ENCODE data around the gene ZSWIM1. TPM values are rescaled to one million over a fixed set of nuclear protein-coding genes. Genes with fewer than 3 reads are reported as not detected.

ZSWIM1 gene
- total and polyA plus RNA-seq, 2 of the 13 experiments (the other 11 are each of a cell fraction or from before 2014, with no cell fraction given), result 9.5 to 11.7 TPM

- peak; percentile 79; the same call in 1 of the 2 replicates for TF ChIP-seq ZNF281 (CRISPR knock-in tag; IDR thresholded peaks at IDR 0.05; ENCODE audit: borderline replicate concordance)
- peak; percentile 74; the same call in 1 of the 2 replicates for TF ChIP-seq ZFP36L1 (CRISPR knock-in tag; IDR thresholded peaks at IDR 0.05)
- TF ChIP-seq ATF3 (CRISPR knock-in tag; IDR thresholded peaks at IDR 0.05), result peak; percentile 47; the same call in 1 of the 2 replicates
- no peak for TF ChIP-seq RFX1 (IDR thresholded peaks at IDR 0.05)
- TF ChIP-seq RXRB (CRISPR knock-in tag; IDR thresholded peaks at IDR 0.05; ENCODE audit: borderline replicate concordance), result peak; percentile 99
- TF ChIP-seq, protein P1, sequence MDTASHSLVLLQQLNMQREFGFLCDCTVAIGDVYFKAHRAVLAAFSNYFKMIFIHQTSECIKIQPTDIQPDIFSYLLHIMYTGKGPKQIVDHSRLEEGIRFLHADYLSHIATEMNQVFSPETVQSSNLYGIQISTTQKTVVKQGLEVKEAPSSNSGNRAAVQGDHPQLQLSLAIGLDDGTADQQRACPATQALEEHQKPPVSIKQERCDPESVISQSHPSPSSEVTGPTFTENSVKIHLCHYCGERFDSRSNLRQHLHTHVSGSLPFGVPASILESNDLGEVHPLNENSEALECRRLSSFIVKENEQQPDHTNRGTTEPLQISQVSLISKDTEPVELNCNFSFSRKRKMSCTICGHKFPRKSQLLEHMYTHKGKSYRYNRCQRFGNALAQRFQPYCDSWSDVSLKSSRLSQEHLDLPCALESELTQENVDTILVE (CRISPR knock-in tag; IDR thresholded peaks at IDR 0.05), result peak; percentile 77; the same call in 1 of the 2 replicates
- TF ChIP-seq ZNF263 (CRISPR knock-in tag; IDR thresholded peaks at IDR 0.05), result peak; percentile 24; the same call in 1 of the 2 replicates
- no peak for TF ChIP-seq CHCHD3 (CRISPR knock-in tag; IDR thresholded peaks at IDR 0.05)
- 0 out of 2 replicates have a peak, but pooled peaks have one; percentile 46 for TF ChIP-seq GTF3A (CRISPR knock-in tag; conservative IDR thresholded peaks at IDR 0.05)
- peak; percentile 98 for TF ChIP-seq HDAC2 (CRISPR knock-in tag; IDR thresholded peaks at IDR 0.05)
- TF ChIP-seq AHR (CRISPR knock-in tag; IDR thresholded peaks at IDR 0.05), result peak; percentile 18; the same call in 1 of the 2 replicates
- peak; percentile 63; the same call in 1 of the 2 replicates for TF ChIP-seq ZNF232 (CRISPR knock-in tag; IDR thresholded peaks at IDR 0.05; ENCODE audit: borderline replicate concordance)
- peak; percentile 26; the same call in 1 of the 2 replicates for TF ChIP-seq FOXK2 (IDR thresholded peaks at IDR 0.05)
- no peak; the same call in 1 of the 2 replicates for TF ChIP-seq ZBTB34 (CRISPR knock-in tag; IDR thresholded peaks at IDR 0.05)
- TF ChIP-seq ERF (CRISPR knock-in tag; IDR thresholded peaks at IDR 0.05), result peak; percentile 96
- TF ChIP-seq FOXO1 (CRISPR knock-in tag; IDR thresholded peaks at IDR 0.05), result peak; percentile 87
- TF ChIP-seq ZNF431 (CRISPR knock-in tag; IDR thresholded peaks at IDR 0.05; ENCODE audit: borderline replicate concordance, low read depth), result peak; percentile 96
- TF ChIP-seq, protein P2, sequence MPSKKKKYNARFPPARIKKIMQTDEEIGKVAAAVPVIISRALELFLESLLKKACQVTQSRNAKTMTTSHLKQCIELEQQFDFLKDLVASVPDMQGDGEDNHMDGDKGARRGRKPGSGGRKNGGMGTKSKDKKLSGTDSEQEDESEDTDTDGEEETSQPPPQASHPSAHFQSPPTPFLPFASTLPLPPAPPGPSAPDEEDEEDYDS (CRISPR knock-in tag; IDR thresholded peaks at IDR 0.05), result peak; percentile 73
- peak; percentile 90 for TF ChIP-seq STAT6 (CRISPR knock-in tag; IDR thresholded peaks at IDR 0.05; ENCODE audit: borderline replicate concordance)
- TF ChIP-seq BRD4 (CRISPR knock-in tag; IDR thresholded peaks at IDR 0.05), result peak; percentile 23; the same call in 1 of the 2 replicates
- TF ChIP-seq ZNF775 (CRISPR knock-in tag; IDR thresholded peaks at IDR 0.05; ENCODE audit: borderline replicate concordance), result no peak
Measured at GRCh38 chr20:45927071-45927878, 46.2 kb downstream of the ZSWIM1 start (continued).
